GM11168 (cell line): Measurements from ENCODE around the gene DLX5.

Experiments
- in situ Hi-C: fragments of 300-500 bp; cut with MboI; formaldehyde crosslinking; loops from one replicate; pipeline ENCODE4 v1.12.0; 2022; ENCODE audit warnings: low sequenced_read_pairs; ENCODE audit not compliant: unreplicated experiment

The DLX5 gene

DNA sequence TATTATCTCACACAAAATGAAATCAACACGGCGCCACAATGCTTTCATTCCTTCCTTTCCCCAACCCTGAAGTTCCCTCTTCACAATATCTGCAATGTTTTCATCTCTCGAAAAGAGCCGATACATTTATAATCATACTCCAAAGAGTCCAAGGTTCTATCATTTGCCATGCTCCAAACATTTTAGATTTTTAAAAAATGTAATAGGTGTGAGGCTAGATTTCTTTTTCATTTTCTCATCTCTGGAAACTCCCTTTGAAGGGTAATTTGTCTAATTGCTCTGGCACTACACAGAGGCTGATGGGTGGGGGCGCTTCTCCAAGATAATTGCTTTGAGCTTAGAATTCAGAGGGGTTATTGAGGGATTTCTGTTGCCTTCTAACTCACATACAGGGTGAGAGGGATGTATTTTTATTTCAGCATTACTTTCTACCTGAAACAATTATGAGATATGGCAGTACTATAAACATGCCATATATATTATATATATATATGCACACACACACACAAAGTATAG, 4.9 kb downstream of the DLX5 start:
- in situ Hi-C loops: loop anchor here (10.0 kb wide), 2 partner anchors 605 to 945 kb away; no protein-coding TSS in a partner anchor

DNA sequence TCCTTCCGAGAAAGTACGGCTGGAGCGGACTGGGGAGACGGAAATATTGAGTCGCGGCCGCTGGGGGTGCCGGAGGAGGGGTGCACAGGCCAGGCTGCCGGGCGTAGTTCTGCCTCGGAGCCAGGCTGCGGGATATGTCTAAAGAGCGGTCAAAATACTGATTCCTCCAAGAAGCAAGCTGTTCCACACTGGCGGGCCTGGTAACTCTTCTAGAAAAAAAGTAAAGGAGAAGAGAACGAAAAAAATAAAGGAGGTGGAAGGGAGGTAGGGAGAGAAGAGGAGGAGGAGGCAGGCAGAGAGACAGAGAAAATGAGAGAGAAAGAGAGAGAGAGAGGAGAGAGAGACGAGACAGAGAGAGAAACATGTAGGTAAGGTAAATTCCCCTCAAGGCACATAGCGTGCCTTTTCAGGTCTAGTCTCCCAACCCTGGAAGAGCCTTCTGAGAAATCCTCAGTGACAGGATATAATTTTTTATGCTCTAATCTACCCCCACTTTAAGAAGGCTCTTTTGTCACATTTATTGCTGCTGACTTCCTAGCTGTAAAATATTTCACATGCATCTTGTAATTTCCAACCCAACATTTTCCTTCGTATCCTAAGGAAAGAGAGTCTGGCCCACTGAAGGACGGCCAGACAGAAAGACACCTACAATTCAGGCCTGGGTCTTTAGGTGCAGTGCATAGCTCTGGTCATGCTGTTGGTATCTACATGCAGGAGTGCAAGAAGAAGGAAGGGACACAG, 5.7 kb downstream of the DLX5 start:
- in situ Hi-C loops: no loop called here

DNA sequence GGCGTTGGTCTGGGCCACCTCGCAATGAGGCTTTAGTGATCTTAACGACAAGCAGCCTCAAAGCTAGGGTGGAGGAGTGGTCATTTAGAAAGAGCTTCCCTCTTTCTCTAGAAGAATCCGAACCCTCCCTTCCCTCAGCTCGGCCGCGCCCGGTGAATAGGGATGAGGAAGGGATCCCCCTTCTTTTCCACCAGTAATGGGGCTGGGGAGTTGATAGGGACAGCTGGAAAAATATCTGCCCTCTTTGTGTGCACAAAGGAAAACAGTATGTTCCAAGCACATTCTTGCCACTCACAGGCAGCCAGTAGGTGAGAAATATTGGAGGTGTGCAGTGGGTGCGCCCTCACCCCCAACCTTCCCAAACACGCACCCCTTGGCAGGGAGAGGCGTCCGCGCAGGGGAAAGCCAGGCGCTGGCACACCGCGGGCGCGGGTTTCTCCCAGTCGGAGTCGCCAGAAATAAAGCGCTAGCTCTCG, 6.5 kb downstream of the DLX5 start:
- in situ Hi-C loops: no loop called here

DNA sequence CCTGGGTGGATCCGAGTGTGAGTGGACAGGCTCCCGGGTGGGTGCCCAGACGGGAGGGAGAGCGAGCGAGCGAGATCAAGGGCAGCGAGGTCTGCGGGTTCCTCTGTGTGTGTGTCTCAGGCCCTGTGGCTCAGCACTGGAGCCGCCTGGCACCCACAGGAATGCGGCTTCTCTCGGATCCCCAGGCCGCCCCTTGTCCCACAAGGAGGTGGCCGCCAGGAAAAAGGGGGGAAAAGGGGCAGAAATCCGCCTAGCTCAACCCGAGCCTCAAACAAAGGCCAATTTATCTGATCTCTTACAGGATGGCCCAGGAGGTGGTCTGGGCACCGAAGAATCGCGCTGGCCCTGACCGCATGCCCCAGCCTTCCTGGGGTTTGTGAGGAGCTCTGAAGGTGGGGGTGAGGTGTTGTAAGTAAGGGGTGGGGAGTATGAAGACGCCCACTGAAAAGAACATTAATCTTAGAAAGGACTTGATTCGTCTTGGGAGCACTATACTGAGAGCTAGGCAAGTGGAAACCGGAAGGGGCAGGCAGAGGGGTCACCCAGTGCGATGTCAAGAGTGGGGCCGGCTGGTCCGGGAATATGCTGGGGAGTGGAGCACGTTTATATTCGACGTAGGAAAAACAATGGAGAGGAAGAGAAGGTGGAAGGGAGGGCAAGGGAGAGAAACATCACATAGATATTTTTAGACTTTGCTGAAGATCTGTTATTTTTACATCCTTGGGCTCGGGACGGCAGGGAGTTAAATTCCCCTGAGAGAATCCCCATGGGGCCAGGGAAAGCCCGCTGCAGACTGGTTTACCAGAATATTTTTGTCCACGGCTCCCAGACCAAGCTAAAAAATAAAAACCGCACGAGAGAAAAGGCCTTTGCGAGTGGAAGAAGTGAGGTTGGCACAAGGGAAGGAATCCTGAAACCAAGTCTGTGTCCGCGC, 7.2 kb downstream of the DLX5 start:
- in situ Hi-C loops: no loop called here

DNA sequence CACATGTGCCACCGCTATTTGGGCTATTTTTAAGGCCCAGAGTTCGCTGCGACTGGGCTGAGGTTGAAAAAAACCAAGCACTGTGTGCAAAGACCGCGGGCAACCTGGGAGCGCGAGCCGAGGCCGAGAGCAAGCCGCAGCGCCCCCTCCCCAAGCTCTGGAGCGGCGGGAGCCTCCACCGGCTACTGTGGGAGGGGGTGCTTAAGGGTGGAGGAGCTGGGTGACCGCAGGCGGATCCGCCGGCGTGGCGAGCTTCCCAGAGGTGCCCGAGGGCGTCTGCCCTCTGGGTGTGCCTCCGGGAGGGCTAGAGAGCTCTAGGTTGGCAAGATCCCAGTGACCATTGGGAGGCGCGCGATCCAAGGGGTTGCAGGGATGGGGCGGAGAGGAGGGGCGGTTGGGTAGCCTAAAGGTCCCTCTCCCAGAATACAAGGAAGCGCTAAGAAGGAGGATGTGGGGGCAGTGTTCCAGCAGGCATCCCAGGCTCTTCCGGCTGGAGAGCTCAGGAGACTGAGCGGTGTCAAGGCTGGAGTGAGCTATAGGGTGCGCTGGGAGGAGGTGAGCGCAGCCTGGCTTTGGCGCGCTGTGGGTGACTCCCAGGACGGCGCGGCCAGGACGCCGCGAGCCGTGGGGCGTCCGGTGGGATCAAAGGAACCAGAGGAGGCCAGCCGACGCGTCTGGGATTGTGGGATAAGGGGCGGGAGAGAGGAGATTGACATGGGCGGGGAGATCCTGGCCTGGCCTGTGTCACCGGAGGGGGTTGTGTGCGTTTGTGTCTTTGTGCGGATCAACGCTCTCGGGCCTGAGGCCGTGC, 8.0 kb downstream of the DLX5 start:
- in situ Hi-C loops: no loop called here

DNA sequence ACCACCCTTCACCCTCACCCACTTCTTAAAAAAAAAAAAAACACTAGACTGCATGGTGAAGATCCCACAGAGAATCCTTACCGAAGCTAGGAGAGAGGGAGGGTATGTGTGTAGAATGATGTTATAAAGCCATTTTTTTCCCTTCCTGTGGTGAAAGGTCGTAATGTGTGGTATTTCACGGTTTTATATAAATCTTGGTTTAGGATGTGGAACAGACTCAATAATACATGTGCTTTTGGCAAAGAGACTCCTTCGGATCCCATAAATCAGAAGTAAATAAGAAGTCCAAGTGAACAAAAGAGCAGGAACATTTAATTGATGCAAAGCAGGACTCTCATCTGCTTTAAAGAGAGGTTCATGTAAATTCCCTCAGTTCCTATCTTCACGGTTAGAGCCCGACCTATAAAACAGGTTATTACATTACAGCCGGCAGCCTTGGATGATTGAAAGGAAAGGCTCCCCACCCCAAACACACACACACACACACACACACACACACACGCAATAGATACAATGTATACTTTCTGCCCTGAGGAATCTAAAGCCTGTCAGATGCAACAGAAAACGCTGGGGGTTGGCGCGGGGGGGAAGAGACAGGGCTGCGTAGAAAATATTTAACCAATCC, 8.8 kb downstream of the DLX5 start:
- in situ Hi-C loops: no loop called here

DNA sequence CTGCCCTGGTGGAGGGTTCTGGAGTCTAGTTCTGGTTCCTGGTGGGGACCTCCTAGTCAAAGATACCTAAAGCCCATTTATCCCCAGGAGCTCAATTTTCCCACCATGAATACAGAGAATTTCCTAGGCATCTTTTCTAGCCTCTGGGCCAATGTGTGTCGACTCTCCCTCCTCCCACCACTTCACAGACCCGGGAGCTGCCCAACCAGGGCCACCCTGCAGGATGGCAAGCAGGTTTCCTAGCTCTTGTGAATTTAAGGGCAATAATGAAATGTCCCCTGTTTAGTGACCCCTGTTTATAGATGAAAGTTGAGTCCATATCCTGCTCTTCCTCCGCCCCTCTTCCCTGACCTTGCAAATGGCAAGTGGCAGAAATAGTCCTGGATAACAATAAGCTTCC, 9.4 kb downstream of the DLX5 start:
- in situ Hi-C loops: no loop called here

DNA sequence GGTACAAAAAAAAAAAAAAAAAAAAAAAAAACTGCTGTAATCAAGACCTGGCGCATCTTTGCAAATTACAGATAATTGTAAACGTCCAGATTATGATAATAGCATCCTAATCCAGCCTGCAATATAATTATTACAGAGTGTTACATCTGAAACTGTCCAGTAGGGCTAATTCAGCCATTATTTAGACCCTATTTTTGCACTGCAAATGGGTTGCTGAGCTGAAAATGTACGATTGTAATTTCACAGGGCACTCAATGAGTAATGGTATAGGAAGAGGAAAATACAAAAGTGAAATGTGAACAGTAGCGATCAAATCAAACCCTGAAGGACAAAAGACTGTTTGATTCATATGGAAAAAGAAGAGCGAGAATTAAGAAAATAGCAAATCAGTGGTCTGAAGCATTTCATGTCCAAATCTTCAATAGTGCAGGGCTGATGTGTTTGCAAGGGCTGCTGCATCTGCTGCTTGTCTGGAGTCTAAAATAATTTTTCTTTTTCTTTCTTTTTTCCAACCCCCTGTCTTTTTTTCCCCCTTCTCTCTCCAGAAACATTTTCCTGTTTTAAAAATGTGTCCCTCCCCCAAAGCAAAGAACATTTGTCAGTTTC, 10.4 kb downstream of the DLX5 start:
- in situ Hi-C loops: no loop called here

DNA sequence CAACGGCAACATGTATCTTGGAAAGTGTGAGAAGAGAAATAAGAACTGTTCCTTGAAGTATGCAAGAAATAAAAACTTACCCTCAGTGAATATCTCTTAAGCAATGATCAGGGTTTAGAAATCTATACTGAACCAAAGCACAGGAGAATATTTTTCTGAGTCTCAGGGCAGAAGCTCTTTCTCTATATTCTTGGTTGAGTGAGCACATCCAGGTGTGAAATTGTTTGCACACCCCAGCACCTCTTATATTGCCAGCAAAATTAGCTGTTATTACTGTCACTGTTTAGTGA, 10.8 kb downstream of the DLX5 start:
- in situ Hi-C loops: no loop called here

DNA sequence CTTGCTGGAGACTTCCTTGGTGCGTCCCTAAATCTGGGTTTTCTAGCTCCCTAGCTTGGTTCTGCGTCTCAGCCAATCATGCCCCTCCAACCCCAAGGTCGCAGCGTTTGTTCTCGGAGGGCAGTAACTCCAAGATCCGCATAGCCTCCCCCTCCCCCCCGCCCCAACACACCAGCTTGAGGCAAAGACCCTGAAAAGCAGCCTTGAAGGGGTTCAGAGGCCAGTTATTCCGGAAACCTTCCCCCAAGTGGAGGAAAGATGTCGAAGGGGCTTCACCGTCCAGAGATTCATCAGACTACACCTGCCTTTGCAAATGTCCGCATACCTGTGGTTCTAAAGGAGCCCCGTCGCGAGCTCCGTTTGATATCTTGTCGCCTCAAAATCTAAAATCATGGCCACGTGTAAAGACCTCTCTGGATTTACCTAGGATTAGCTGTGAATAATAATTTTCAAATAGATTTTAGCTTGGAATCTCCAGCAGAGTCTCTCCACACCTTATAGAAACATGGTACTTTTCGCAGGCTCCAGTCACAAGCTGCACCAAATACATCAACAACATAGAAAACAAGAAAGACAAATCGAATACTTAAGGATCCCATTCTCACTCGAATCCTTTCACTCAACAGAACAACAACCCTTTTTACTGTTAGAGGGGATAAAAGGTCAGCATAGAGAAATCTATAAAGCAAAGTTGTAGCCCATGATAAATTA, 11.3 kb downstream of the DLX5 start:
- in situ Hi-C loops: no loop called here

DNA sequence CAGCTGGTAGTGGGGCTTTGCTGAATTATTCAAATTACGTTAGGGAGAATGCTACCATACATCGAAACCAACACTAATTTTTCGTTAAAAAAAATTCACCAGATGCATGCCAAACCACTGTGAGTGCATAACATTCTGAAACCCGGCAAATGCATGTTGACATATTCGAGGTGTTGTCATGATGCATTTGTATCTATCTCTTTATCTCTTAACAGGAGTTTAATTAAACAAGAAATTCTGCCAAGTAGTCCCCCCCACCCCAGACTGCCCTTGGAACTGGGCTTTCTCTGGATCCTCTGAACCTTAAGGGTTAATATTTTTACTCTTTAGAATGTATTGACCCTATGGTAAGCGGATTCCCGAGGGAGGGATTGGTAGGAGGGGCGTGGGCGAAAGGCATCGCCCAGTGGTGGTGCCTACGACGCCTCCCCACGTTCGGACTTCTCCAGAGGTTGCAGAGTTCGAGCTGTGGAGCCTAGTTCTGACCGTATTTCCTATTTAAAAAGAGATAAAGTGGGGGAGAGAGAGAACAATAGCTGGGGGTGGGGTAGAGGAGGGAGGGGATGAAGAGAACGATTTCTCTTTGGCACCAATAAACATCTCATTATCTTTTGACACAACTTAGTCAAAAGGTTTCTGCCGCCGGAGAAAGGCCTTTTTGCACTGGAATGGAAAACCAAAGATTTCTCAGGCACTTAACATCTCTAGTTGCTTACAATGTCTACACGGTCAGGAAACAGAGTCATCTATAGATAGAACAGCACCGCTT, 12.1 kb downstream of the DLX5 start:
- in situ Hi-C loops: no loop called here

DNA sequence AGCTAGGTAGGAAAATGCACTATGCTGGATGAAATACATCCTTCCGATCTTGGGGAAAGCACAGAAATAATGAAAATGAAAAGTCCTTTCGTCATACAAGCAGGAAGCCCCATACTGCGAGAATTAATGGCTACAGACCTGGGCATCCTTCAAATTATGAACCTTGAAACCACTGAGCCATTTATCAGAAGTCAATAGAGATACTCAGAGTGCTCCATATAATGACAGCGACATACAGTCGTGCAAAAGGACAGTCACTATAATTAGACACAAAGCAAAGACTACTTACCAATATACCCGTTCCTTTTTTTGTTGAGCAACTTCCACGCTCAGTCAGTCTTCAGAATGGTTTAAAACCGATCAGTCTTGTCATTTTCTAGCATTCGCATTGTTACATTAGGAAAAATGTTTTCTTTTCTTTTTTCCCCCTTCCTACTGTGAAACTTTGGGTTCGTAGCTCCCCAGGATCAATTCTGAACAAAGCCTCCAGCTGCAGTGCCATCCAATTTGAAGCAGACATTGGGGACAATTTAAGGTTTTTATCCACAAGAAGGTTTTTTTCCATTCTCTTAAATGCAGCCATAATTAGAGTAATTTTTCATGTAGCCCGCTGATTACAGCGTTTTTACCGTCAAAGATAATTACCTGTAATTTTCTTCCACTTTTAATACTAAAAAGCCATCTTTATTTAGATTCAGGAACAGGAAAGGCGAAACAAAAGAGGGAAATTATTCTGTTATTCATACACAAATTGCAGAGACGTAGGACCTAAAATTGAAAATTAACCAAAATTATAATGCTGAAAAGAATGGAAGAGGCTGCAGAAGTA, 12.9 kb downstream of the DLX5 start:
- in situ Hi-C loops: no loop called here

DNA sequence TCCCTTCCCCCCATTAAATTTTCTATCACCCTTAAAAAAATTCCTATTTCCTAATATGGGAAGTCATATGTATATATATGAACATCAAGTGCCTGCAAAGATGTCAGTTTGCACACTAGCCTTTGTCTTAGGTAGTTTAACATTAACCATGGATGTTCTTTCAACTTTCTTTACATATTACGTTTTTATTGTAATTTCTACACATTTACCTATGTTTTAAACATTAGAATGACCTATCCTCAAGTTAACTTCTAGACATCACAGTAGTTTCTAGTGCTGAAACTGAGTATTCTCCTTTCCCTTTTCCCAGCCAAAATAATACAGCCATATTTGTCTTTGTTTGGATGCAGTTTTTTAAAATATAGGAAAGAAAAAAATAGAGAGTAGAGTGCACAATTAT, 13.5 kb downstream of the DLX5 start:
- in situ Hi-C loops: no loop called here

DNA sequence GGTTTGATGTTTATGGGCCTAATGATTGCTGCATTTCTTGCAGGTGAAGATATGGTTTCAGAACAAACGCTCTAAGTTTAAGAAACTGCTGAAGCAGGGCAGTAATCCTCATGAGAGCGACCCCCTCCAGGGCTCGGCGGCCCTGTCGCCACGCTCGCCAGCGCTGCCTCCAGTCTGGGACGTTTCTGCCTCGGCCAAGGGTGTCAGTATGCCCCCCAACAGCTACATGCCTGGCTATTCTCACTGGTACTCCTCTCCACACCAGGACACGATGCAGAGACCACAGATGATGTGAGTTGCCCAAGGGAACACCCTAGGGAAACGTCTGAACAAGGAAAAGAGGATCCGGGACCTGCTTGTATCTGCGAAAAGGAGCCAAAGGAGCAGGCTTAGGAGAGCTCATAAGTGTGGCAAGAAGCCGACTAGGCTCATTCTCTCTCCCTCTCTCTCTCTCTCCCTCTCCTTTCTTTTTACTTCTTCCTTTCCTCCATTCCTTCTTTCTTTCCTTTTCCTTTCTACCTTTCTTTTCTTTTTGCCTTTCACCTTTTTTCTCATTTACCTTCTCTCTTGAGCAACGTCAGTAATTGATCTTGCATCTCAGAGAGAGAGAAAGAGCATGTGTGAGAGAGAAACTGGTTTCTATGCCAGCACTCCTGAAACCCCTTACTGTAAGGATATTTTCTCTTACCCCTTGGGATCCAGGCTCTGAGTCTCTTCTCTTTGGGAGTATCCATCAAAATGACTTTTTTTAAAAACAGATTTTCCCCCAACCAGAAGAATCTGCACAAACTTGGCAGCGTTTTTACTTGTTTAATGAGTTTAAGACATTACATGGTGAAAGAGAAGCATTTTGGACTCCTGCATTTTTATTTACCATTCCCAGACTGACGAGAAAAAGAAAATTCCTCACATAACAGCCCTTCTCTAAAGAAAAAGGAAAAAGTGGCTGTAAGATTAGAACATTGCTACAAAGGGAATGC, 14.6 kb downstream of the DLX5 start:
- in situ Hi-C loops: no loop called here

DNA sequence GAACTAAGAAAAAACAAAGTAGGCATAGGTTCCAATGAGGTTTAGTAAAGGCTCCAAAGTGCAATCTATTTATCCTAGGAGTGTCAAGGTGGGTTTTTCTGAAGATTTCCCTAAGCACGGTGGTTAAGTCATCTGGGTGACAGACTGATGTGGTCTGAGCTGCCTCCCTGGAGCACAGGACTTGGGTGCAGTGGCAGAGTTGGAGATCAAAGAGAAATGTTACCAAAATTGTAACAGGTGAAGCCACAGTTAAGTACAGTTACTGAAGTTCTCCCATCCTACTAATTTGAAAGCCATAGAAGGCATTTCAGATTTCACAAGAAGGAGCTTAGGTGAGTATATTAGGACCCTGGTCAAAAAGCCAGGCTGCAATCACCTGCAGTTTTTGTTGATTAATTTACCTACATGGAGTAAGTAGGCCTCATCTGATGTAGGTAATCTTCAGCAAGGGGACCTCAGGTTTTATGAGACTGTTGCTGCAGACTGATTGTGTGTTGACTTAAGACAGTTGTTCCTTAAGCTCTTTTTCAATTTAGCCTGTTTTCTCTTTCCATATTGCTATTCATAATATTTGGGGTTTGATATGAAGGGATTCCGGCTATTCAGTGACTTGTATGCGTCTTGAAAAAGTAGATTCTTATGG, 16.2 kb downstream of the DLX5 start:
- in situ Hi-C loops: no loop called here

DNA sequence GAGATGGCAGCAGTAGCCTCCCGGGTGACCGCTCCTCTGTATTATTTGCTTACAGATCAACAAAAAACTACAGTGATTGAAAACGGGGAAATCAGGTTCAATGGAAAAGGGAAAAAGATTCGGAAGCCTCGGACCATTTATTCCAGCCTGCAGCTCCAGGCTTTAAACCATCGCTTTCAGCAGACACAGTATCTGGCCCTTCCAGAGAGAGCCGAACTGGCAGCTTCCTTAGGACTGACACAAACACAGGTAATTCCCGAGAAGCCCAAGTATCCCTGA, 17.1 kb downstream of the DLX5 start:
- in situ Hi-C loops: no loop called here
